ENCODE data around the gene KSR1.

The KSR1 gene

GRCh38 chr17:27570578-27570914 is 114.3 kb downstream of the KSR1 start:
- TF ChIP-seq, protein P1, sequence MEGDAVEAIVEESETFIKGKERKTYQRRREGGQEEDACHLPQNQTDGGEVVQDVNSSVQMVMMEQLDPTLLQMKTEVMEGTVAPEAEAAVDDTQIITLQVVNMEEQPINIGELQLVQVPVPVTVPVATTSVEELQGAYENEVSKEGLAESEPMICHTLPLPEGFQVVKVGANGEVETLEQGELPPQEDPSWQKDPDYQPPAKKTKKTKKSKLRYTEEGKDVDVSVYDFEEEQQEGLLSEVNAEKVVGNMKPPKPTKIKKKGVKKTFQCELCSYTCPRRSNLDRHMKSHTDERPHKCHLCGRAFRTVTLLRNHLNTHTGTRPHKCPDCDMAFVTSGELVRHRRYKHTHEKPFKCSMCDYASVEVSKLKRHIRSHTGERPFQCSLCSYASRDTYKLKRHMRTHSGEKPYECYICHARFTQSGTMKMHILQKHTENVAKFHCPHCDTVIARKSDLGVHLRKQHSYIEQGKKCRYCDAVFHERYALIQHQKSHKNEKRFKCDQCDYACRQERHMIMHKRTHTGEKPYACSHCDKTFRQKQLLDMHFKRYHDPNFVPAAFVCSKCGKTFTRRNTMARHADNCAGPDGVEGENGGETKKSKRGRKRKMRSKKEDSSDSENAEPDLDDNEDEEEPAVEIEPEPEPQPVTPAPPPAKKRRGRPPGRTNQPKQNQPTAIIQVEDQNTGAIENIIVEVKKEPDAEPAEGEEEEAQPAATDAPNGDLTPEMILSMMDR (conservative IDR thresholded peaks at IDR 0.05; ENCODE audit: low read depth, low read length), result no peak
- H3K4me3 ChIP-seq (ENCODE audit: low read depth, low read length), result no peak overlapping the region
- DNase-seq (ENCODE audit: low read depth), result no peak

DNA sequence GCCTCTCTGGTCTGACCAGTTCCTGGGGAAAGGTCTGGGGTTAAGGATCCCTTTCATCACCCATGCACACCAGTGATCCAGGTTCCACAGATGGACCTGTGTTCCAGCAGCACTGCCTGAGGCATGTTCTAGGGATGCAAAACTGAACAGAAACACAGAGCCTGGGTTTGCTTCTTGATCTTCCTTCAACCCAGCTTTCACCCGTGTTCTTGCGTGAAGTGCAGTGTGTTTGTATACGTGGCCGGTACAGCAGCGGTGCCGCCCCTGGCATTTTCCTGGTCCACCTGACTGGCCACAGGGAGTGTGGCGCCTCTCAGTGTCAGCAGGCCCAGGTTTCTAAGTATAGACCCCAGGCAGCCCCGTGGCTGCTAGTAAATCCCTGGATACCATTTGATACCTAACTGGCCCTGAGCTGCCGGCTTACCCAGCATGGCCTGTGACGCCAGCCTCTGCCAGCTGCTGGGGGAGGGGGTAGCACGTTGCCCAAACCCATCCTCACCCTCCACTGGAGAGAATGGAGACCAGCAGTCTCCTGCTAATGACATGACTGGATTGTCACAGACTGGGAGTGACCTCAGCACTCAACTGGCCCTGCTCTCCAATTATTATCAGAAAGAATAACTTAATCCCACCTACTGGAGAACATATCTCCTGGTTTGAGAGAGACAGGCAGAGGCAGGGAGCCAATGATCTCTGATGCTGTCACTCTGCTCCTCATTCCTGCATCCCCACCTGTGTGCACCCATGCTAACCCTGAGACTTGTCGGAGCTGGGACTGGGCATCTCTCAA is 115.5 kb downstream of the KSR1 start:
- H3K4me3 ChIP-seq (ENCODE audit: low read depth, low read length), result no peak overlapping the region
- DNase-seq (ENCODE audit: low read depth), result no peak
- TF ChIP-seq, protein P1 (conservative IDR thresholded peaks at IDR 0.05; ENCODE audit: low read depth, low read length), result no peak

DNA sequence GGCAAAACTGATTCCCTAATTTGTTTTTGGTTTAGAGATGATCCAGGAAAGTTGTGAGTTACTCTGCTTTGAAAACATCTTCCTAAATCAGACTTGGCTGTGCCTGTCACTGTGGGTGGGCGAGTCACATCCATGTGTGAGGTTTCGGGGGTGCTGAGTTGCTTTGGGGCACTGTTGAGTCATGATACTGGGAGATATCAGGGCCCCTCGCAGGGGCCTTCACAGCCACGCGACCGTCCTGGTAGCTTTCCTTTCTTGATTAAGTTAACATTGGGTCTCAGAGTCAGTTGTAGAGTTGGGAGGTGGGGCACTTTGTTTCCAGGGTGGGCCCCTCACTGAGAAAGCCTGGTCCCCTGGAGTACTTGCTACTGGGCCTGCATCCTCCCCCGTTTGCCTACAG is 116.4 kb downstream of the KSR1 start:
- no peak for DNase-seq (ENCODE audit: low read depth)
- H3K4me3 ChIP-seq (ENCODE audit: low read depth, low read length), result no peak overlapping the region
- TF ChIP-seq, protein P1 (conservative IDR thresholded peaks at IDR 0.05; ENCODE audit: low read depth, low read length), result no peak

GRCh38 chr17:27573548-27573947 is 117.3 kb downstream of the KSR1 start:
- H3K4me3 ChIP-seq (ENCODE audit: low read depth, low read length), result no peak overlapping the region
- TF ChIP-seq, protein P1 (conservative IDR thresholded peaks at IDR 0.05; ENCODE audit: low read depth, low read length), result no peak
- no peak for DNase-seq (ENCODE audit: low read depth)

DNA sequence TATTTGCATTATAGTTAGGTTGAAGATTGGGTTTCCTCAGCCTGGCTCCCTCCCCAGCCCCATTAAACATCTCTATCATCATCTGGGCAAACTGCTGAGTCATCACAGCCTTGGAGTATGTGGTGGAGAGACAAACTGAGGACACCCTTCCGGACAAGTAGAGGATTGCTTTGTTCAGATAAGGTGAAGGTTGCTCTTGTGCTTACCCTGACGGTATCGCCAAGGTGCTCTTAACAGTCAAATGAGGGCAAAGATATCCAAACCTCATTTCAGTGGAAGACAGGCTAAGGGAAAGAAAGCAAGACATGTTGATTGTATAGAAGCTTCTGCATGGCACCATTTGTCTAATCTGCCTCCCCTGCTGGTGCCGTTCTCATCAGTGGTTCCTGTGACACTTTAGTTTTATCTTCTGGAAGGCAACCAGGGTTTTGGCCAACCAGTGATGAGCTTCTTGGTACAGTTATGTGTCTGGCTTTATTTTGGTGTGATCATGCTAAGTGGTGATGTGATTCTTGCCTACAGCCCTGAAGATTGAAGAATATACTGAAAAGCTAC is 117.8 kb downstream of the KSR1 start:
- DNase-seq (ENCODE audit: low read depth), result peak; percentile 62
- H3K4me3 ChIP-seq (ENCODE audit: low read depth, low read length), result no peak overlapping the region
- TF ChIP-seq, protein P1 (conservative IDR thresholded peaks at IDR 0.05; ENCODE audit: low read depth, low read length), result peak; percentile 4

GRCh38 chr17:27575096-27575911 is 119.1 kb downstream of the KSR1 start:
- TF ChIP-seq, protein P1 (conservative IDR thresholded peaks at IDR 0.05; ENCODE audit: low read depth, low read length), result no peak
- no peak for DNase-seq (ENCODE audit: low read depth)
- no peak overlapping the region for H3K4me3 ChIP-seq (ENCODE audit: low read depth, low read length)
